Measurements from ENCODE around the gene NEU4.

Gene NEU4

GRCh38 chr2:241853651-241854341 lies 44.8 kb downstream of the NEU4 start:
- no peak for DNase-seq (ENCODE audit: low spot score)

GRCh38 chr2:241854342-241855244 lies 45.6 kb downstream of the NEU4 start:
- no peak for DNase-seq (ENCODE audit: low spot score)

DNA sequence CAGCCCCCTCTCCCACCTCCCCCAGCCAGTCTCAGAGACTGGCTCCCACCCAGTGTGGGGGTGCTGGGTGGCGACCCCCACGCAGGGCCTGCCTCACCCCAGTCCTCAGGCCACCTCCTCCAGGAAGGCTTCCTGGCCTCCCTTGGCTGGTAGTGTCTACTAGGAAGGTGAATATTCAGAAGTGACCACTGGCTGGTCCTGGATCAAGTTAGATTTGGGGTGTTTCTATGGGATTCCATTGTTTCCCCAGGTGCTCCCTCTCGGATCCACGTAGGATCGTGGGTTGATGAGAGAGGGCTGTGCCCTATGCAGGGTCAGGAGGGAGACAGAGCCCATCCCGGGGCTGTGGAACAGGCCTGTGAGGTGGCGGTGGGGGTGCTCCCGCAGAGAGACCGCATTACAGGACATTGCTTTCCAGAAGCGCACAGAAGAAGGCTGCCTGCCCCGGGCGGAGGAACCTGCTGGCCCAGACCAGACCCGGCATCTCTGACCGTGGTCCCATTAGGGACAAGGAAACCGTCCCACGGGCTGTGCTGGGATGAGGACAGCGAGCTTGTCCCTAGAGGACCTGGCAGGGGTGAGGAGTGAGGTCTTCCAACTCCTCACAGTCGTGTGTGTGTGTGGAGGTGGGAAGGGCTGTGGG lies 46.4 kb downstream of the NEU4 start:
- no peak for DNase-seq (ENCODE audit: low spot score)

- DNase-seq (ENCODE audit: low spot score) = no peak
Observed at GRCh38 chr2:241855888-241856422, 47.0 kb downstream of the NEU4 start.

DNA sequence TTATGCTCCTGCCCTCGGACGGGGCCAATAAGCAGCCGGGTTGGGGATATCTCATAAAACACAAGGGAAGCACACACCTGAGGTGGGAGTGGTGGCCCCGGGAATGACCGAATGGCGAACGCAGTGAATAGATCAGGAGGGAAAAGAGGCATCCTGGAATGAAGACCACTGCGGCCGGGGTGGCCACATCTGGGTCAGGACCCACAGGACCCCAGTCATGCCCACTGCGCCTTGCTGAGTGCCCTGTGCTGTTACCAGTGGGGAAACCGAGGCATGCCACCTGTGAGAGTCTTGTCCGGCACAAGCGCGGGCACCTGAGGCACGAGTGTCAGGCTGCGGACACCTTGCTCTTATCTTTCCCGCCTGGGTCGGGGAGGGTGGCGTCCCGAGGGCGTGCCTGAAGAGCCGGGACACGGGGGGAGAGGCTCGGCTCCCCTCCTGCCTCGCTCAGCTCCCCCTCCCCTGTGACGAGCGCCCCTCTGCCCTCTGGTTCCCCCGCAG lies 48.1 kb downstream of the NEU4 start:
- no peak for DNase-seq (ENCODE audit: low spot score)

DNA sequence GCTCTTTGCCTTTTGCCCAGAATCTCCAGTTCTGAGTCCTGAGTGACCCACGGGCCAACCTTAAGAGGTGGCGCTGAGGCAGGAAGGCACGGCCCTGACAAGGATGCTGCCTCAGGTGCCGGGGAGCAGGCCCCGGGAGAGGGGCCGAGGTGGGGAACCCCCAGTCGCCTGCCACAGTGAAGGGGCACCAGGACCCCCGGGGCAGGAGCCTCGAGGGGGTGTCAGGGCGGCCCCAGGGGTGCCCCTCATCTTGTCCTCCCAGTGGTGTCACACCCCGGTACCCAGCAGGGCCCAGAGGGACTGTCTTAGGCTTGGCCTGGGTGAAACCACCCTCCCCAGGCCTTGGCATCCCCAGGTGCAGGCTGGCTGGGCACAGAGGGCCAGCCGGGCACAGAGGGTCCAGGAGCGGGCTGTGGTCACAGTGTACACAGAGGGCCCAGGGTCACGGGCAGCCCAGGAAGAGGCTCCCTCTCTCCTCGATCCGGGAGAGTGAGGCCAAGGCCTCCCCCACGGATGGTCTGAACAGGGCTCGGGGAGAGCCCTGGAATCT lies 48.7 kb downstream of the NEU4 start:
- DNase-seq (ENCODE audit: low spot score) = no peak

DNA sequence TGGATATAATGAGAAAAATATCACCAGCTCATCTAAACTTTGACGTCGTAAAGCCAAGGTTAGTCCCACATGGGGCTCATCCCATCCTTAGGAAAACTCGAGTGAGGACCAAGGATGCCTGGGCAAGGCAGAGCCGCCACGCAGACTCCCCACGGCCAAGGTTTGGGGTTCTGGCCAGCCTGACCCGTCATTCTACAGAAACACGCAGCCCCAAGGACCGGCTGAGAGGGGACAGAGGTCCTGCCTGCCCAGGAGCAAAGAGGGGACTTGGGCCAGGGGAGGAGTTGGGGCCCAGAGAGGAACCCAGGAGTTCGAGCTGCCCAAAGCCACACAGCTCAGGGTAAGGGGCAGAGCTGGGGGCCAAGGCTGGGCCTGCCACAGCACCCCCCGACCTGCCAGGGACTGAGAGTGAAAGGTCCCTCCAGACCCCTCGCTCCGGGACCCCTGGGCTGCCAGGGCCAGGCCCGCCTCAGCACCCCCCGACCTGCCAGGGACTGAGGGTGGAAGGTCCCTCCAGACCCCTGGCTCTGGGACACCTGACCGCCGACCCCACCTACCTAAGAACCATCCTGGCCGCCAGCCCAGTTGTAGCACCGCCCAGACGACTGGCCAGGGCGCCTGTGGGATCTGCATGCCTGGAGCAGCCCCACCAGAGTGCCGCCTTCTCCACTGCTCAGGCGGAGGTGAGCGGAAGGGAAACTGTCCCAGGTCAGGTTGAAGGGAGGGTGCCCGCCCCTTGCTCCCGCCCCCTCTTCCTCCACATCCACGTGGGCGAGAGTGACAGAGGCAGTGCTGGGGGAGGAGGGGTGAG lies 49.4 kb downstream of the NEU4 start, which contains the start of gene PDCD1:
PDCD1 (minus strand) TSS at position 689 of the 811 bp plus-strand sequence; CDS start at position 633, 56 bp downstream.
- no peak for DNase-seq (ENCODE audit: low spot score)

DNA sequence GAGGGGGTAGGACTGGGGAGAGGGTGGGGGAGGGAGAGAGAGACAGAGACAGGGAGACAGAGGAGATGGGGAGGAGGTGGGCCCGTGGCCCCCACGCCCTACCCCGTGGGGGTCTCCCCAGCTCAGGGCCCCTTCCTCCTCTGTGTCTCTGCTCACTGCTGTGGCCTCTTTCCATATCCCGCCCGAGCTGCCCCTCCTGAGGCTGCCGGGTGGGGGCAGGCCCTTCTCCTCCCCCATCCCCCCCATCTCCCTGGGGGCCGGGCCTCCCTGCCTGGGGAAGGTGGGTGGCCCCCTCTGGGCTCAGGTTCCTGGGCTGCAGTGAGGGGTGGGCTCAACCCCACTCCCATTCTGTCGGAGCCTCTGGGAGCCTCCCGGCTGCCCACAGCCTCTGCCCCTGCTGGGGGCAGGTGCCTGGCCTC lies 50.0 kb downstream of the NEU4 start:
- no peak for DNase-seq (ENCODE audit: low spot score)

DNA sequence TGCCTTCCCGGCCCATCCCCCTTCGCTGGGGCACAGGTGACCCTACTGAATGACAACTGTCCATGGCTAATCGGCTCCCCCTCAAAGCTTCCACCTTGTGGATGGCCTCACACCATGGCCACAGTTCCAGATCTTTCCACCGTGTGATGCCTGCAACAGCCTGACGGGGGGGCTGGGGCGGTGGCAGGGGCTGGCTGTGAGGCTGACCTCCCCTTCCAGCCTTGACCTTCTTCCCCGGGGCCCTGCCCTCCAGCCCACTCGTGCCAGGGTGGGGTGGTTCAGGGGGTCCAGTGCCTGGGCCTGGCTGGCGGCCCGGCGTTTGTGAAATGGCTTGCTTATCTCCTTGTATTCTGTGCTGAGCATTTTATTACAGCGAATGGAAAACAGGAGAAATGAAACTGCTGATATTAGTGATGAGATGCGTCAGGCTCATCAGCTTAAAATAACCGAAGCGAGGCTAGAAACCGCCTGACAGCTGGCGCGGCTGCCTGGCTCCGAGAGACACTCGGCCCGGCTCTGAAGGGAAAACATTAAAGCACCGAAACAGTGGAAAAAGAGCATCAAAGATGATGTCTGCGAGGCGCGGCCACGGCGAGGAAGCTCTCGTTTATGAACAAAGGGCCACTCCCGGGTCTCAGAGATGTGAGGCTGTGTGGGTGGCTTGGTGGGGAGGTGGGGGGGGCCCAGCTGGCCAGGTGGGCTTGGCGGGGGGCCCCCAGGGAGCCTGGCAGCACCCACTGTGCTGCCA lies 50.6 kb downstream of the NEU4 start:
- DNase-seq (ENCODE audit: low spot score) = no peak

GRCh38 chr2:241860184-241861078 lies 51.4 kb downstream of the NEU4 start:
- no peak for DNase-seq (ENCODE audit: low spot score)

- DNase-seq (ENCODE audit: low spot score) = no peak
Observed at GRCh38 chr2:241861264-241861663, 52.3 kb downstream of the NEU4 start.

DNA sequence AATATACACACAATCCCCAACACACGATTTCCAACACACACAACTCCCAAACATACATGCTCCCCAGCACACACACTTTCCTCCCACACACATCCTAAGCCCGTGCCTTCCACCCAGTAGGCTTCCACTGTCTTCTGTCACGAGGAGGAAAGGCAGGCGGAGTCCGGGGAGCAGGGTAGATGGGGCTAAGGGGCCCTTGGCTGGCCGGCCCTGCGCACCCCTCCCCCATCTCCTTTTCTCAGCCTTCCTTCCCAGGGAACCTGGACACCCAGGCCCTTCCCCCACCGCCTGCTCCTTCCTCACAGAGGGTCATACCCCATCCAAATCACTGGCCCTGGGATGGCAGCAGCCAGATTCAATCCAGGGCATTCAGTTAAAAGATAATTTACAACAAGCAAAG lies 53.1 kb downstream of the NEU4 start:
- DNase-seq (ENCODE audit: low spot score) = no peak

DNA sequence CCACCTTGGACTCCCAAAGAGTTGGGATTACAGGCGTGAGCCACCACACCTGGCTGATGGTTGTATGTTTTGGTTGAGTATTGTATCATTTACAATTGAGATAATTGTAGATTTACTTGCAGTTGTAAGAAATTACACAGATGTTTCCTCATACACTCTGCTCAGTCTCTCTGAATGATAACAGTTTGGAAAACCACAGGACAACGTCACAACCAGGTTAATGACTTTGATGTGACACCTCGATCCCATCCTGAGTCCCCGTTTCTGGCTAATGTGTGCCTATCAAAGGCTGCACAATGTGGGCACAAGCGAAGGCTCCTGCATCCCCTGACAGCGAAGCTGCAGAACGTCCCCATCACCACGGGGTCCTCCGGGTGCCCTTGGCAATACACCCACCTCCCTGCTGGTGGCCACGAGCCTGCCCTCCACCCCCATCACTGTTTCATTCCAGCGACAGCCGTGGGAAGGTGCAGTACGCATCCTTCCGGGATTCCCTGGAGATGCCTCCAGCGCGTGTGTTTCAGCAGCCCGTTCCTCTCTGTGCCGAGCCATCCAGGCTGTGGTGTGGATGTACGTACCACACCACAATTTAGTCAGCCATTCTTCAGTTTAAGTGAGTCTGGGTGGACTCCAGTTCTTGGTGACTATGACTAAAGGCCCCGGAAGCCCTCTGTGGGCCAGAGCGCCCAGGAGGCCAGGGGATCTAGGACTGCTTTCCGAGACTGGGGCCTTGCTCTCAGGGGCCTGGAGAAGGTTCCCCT lies 54.0 kb downstream of the NEU4 start:
- DNase-seq (ENCODE audit: low spot score) = no peak

DNA sequence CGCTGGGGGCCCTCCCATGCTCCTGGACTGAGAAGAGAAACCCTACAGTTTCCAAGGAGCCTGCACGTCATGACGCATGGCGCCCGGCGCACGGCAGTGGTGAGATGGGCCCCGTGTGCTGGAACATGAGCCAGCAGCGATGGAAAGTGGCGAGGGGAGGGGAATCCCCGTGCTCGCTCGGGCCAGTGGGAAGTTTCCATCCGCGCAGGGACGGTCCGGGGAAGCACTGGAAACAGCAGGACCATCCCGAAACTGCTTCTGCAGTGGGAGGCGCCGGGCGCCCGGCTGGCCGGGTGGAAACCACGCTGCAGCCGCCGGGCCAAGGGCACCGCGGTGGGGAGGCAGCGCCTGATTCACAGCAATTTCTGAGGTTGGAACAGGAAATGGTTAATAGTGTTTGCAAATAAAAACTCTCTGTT lies 54.6 kb downstream of the NEU4 start:
- no peak for DNase-seq (ENCODE audit: low spot score)

- DNase-seq (ENCODE audit: low spot score) = no peak
Observed at GRCh38 chr2:241864168-241864849, 55.3 kb downstream of the NEU4 start.

- no peak for DNase-seq (ENCODE audit: low spot score)
Observed at GRCh38 chr2:241864850-241865213, 55.8 kb downstream of the NEU4 start.

DNA sequence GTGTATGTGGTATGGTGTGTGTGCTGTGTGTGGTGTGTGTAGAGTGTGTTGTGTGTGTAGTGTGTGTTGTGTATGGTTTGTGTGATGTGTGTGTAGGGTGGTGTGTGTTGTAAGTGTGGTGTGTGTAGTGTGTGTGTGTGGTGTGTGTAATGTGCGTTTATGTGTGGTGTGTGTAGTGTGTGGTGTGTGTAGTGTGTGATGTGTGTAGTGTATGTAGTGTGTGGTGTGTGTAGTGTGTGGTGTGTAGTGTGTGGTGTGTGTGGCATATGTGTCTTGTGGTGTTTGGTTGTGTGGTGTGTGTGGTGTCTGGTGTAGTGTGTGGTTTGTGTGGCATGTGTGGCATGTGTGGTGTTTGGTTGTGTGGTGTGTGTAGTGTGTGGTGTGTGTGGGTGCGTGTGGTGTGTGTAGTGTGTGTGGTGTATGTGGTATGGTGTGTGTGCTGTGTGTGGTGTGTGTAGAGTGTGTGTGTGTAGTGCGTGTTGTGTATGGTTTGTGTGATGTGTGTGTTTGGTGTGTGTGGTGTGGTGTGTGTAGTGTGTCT lies 56.5 kb downstream of the NEU4 start:
- no peak for DNase-seq (ENCODE audit: low spot score)

Data from globus pallidus (tissue), 1 donor.